ENCODE results near the gene APMAP.

DNA sequence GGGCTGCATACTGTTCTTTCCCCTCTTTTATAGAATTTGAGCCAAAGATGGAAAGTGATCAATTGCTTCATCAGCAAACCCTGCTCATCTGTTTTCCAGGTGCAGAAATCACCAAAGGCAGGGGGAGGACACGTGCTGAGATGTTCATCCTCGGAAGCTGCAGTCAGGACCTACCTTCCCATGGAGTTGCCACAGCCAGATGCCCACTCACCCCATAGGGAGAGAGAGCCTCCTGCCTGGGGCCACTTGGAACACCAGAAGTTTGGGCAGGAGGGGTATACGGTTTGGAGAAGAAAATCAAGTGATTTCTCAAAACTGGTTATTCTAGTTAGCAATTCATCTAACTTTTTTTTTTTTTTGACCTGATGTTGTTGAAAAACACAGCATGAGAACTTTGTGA lies 48.8 kb downstream of the APMAP start:
- TF ChIP-seq, protein P1, sequence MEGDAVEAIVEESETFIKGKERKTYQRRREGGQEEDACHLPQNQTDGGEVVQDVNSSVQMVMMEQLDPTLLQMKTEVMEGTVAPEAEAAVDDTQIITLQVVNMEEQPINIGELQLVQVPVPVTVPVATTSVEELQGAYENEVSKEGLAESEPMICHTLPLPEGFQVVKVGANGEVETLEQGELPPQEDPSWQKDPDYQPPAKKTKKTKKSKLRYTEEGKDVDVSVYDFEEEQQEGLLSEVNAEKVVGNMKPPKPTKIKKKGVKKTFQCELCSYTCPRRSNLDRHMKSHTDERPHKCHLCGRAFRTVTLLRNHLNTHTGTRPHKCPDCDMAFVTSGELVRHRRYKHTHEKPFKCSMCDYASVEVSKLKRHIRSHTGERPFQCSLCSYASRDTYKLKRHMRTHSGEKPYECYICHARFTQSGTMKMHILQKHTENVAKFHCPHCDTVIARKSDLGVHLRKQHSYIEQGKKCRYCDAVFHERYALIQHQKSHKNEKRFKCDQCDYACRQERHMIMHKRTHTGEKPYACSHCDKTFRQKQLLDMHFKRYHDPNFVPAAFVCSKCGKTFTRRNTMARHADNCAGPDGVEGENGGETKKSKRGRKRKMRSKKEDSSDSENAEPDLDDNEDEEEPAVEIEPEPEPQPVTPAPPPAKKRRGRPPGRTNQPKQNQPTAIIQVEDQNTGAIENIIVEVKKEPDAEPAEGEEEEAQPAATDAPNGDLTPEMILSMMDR (IDR thresholded peaks at IDR 0.05), result no peak
- TF ChIP-seq ZFX (IDR thresholded peaks at IDR 0.05; ENCODE audit: borderline replicate concordance), result no peak

Data from 22Rv1 (cell line).